ENCODE results near the gene MKI67.

MKI67 gene

DNA sequence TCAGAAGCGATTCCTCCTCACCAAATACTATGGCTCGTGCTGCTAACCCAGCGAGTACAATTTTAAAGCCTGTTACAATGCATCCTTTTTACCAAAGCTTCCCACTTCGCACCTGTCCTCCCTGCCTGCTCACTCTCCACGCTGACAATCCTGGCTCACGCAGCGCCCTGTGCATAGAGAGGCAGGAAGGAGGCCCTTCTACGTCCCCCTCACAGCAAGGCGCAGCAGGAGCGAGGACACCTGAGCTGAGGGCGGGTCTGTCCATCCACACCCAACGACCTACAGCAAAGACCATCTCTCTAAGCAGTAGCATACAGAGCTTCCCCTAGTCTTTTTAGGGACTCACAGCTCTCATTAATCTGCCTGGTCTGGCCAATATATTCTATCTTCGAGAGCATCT is 46.0 kb downstream of the MKI67 start:
- no peak for FAIRE-seq

DNA sequence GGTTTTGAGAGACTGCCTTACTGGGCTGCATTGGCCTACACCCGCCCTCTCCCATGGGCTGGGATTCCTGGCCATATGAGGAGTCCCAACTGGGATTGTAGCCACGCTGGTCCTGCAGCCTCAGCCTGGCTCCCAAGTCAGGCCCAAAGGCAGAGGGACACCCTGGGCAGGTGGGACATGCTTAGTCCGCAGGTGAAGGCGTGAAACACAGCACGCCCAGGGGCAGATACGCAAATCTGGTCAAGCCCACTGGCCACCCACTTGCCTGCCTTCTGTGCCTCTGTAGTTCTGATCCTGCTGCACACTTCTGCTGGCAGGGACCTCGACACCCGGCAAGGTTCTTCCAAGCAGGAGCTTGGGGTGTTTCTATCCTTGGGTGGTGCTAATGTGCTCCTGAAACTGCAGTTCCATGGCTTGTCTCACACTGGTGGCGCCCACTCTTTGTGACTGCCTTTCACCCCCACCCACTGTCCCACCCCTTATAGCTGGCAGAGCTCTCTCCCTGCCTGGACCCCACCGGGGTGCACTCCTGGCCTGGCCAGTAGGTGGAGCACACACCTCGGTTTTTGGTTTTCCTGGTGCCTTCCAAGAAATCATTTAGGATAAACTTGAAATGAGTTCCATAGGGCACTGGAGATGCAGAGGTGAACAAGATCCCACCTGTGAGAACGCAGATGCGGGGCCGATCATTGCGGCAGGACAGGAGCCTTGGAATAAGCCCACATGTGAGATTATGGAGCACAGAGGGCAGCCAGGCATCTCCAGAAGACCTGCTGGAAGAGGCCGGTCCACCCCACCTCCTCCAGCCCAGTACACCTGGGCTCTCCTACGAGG is 47.9 kb downstream of the MKI67 start:
- FAIRE-seq: no peak

DNA sequence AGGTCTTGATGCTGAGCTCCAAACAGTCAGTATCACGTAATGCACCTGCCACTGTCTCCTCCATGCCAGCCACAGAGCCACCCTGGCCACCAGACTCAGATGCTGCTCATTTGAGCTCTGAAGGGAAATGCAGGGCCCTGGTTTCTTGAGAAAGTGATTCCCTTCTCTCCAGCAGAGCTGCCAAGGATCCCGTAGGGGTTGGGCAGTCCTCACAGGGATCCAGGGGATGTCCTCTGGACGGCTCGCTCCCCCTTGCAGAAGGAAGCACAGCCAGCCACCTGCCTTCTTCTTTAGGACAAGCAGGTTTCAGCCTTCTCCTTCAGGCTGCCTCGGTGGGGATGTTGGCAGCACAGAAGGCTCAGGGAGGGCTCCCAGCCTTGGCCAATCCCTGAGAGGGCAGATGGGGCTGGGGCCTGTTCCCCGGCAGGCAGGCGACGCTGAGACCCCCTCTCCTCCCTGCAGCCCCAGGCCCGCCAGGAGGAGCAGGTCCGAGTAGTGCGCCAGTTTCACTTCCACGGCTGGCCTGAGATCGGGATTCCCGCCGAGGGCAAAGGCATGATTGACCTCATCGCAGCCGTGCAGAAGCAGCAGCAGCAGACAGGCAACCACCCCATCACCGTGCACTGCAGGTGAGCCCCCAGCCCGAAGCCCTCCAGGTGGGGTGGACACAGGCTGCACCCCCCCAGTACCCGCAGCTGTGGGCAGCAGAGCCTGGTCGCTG is 48.9 kb downstream of the MKI67 start:
- no peak for FAIRE-seq

DNA sequence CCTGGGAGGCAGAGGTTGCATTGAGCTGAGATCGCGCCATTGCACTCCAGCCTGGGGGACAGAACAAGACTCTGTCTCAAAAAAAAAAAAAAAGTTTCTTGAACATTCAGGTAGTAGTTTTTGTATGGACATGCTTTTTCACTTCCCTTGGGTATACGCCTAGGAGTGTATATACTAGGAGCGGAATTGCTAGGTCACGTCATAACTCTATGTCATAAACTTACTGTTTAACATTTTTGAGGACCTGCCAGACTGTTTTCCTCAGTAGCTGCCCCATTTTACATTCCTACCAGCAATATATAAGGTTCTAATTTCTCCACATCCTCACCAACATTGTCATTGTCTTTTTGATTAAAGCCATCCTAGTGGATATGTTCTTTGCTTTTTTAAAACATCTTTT is 51.6 kb downstream of the MKI67 start:
- FAIRE-seq: no peak

DNA sequence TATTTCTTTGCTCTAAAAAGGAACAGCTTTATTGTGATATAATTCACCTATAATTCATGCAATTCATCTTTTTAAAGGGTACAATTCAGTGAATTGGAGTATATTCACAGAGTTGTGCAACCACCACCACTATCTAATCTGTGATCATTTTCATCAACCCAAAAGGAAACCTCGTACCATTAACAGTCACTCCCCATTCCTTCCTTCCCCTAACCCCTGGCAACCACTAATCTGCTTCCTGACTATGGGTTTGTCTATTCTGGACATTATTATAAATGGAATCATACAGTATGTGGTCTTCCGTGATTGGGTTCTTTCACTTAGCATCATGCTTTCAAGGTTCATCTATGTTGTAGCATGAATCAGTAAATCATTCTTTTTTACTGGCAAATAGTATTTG is 52.3 kb downstream of the MKI67 start:
- no peak for FAIRE-seq

DNA sequence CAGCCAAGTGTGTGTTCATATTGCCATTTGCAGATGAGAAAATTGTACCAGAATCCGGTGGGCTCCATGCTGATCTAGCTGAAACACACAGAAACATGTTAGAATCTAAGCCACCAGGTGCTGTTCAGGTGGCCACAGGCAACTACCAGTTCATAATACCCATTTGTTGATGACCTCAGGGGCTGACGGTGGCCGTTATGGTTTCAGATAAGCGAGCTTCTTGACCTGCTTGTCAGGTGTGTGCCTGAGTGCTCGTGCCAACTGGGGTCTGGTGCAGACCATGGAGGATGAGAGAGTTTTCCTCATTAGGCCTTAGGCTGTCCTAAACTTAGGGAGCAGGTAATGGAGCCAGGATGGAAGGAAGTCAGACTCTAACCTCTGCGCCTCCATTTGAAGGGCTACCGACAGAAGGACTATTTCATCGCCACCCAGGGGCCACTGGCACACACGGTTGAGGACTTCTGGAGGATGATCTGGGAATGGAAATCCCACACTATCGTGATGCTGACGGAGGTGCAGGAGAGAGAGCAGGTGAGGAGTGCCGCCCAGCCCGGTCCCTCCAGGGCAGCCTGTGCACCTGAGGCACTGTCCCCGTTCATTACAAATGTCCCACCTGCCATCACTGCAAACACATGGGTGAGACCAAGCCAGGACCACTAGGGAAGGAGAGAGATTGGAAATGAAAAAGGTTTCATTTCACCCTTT is 53.1 kb downstream of the MKI67 start:
- FAIRE-seq: no peak

DNA sequence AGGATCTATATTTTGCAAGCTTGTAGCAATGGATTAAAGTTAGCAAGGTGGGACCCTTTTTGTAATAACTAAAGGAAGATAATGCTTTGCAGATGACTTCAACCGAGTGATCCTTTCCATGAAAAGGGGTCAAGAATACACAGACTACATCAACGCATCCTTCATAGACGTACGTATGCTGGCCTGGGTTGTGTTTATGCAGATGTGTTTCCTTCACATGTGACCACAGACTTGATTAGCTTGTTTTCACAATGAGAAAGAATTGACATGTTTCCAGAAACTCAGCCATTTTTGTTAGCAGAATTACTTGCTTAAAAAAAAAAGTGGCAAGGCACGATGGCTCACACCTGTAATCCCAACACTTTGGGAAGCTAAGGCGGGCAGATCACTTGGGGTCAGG is 54.2 kb downstream of the MKI67 start:
- no peak for FAIRE-seq

DNA sequence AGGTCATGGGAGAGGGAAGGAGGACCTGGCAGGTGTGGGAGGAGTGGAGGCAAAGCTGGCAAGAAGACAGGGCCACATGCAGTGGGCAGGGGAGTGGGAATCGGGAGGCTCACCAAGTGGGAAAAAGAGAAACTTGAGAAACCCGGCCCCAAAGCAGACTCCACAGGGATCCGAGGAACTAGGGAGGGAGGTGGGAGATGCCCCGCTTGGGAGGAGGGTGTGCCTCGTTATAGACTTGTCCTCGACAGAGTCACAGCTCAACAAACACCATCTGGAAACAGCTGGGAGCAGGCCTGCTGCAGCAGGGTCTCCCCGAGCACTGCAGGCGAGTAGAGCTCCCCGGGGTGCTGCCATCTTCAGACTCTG is 54.8 kb downstream of the MKI67 start:
- no peak for FAIRE-seq

DNA sequence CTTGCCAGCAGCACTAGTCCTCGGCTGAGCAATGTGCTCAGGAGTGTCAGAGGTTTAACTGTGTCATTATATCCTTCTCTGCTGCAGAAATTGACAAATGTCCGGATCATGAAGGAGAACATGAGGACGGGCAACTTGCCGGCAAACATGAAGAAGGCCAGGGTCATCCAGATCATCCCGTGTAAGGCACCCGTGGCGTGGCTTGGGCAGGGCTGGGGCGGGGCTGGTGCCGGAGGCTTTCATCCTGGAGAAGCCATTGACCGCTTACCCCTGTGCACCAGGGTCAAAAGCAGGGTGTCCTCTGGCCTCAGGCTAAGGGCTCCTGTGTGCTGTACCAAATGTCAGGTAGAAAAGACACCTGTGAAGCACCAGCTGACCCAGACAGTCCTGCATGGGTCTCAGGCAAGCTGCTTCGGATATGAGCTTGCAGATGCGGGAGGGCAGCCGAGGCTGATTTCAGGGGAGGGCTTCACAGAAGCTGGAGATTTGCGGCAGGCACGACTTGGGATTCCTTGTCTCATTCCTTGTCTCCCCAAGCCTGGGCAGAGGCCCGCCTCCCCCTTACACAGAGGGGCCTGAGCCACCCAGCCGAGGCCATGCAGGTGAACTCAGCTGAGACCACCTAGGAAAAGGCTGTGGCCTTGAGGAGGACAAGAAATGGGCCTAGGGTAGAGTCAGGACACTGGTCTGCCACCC is 55.4 kb downstream of the MKI67 start:
- FAIRE-seq: no peak

DNA sequence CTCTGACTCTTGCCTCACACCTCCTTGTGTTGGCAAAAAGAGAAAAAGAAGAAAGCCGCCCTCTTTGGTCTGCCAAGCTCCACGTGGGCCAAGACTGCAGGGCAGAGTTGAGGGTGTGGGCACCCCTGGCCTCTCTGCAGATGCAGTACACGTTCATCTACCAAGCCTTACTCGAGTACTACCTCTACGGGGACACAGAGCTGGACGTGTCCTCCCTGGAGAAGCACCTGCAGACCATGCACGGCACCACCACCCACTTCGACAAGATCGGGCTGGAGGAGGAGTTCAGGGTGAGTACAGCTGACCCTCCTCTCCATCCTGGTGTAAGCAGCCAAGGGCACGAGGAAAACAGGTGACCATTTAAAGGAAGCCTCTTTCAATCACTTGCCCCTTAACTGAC is 56.1 kb downstream of the MKI67 start:
- no peak for FAIRE-seq

DNA sequence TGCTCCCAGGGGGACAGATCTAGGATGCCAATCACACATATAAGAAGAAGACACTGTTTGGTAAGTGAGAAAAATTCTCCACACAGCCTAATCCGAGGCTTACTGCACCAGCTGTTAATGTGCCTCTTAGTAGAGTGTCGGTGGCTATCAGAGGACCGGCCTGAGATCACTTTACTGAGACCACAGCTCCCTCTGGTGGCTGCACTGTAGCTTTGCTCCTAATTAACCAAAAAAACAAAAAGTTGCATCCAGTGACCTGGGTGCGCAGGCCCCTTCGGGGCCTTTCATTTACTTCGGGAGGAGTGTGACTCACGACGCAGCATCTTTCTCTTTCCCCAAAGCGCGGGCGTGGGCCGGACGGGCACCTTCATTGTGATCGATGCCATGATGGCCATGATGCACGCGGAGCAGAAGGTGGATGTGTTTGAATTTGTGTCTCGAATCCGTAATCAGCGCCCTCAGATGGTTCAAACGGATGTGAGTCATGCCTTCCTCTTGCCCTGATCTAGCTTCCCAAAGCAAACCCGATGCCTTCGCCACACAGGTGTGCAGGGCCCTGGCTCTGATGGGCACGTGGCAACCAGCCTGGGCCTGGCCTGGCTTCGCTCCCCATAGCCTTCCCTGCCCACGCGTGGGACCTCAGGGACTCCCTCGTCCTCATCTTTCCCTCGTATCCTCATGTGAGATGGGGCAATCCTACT is 56.7 kb downstream of the MKI67 start:
- peak; percentile 33 for FAIRE-seq

DNA sequence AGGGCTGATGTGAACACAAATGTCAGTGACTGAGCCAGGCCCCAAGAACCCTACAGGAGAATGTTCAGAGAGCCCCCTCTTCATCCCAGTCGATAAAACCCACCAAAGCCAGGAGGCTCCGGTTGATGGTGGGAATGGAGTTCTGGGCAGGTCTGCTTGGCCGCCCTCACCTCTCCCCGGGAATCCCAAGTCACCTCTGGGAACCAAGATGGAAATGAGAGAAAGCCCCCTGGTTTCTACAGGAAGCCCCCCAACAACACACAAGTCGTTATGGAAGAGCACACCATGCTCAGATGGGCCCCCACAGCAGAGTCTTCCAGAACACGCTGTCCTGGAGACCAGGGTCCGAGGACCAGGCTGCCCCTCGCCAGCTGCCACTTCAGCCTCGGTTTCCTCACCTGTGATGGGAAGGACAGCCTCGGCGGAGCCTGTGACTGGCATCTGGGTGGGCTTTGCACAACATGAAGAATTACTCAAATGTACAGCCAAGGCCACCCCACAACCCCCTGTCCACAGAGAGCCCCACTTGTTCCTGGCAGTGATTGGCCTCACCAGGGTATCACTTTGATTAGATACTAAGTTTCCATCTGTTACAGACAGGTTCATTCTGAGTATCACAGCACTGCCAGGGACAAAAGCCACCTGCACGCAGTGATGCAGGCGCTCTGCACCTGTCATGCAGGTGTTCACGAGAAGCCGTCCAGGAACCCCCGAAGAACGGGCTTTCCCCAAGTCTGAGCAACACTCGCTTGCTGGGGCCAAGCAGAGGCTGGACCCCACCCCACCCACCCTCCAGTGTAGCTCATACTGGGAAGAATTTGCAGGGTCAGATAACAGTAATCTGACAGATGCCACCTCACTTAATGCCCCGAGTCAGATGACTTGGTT is 57.6 kb downstream of the MKI67 start:
- no peak for FAIRE-seq

DNA sequence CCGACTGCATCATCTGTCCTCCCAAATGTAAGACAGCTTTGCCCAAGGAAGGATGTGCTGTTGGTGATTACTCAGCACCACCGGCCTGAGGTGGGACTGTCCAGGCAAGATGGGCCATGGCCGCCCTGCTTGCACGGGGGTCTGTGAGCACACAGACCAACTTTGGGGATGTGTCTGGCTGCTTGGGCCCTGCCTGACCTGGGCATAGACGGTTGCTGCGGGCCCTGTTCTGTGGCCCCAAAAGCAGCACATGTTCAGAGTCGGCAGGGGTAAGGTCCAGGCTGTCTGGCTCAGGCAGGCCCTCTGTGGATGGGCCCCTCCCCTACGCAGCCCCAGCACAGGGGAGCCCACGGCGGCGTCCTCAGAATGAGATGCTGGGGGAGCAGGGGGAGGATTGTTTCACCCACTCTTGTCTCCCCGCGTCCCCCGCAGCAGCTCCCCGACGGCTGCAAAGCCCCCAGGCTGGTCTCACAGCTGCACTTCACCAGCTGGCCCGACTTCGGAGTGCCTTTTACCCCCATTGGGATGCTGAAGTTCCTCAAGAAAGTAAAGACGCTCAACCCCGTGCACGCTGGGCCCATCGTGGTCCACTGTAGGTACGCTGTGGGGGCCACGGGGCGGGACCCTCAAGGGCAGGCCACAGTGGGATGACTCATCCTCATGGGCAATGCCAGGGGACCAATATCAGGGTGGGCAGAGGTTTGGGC is 58.4 kb downstream of the MKI67 start:
- no peak for FAIRE-seq

DNA sequence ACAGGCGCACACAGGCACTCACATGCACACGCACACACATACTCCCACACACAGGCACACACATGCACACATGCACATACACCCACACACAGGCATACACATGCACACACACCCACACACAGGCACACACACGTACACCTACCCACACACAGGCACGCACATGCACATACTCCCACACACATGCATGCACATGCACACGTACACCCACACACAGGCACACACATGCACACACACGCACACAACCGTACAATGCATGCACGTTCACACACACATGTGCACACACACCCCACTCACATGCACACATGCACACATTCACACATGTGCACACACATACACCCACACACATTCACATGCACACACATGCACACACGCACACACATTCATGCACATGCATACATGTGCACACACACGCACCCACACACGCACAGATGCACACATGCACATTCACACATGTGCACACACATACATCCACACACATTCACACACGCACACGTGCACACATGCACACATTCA is 59.3 kb downstream of the MKI67 start:
- no peak for FAIRE-seq

DNA sequence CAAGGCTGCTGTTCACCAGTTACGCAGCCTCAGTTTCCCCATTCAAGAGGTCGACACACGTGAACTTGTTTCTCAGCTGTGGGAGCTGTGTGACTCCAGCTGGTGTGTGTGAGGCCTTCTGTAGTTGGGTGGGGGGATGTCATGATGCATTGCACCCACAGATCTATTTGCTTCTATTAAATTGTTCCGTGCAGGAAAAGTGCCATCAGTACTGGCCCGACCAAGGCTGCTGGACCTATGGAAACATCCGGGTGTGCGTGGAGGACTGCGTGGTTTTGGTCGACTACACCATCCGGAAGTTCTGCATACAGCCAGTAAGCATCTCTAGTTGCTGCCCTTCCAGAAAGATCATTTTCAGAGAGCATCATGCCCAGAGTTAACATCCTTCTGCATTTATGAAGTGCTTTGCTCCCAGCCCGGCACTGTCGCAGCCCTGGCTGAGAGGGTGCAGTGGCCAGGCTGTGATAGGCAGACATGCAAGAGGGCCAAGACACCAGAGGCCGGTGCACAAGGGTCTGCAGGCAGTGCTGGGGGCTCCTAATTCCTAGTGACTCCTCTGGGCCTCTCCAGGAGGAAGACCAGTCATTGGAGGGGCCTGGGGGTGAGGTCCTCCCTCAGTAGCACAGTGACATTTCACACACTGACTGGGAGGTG is 60.2 kb downstream of the MKI67 start:
- FAIRE-seq: no peak

DNA sequence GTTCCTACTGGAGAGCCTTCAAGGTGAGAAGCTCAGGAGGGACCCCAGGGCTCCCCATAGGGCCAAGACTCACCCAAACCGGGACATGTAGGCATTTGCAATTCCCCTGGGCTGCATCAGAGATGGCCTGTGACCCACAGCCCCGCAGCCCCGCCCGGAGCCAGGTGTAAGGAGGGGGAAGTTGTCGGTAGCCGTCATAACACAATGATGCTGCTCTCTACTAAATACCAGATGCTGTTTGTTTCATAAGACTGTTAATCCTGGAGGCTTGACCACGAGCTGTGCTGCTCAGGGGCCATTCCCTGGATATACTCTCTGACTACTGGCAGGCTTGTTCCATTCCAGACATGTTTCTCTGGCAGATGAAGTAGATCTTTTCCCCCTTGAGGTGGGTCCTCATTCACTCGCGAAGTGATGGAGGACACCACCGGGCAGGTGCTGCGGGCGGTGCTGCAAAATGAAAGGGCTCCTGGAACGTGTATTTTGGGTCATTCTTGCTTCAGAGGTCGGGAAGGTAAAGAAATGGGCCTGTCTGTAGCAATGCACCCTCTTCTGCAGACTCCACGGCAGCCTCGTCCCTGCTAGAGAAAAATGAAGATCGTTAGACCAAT is 61.1 kb downstream of the MKI67 start:
- no peak for FAIRE-seq

DNA sequence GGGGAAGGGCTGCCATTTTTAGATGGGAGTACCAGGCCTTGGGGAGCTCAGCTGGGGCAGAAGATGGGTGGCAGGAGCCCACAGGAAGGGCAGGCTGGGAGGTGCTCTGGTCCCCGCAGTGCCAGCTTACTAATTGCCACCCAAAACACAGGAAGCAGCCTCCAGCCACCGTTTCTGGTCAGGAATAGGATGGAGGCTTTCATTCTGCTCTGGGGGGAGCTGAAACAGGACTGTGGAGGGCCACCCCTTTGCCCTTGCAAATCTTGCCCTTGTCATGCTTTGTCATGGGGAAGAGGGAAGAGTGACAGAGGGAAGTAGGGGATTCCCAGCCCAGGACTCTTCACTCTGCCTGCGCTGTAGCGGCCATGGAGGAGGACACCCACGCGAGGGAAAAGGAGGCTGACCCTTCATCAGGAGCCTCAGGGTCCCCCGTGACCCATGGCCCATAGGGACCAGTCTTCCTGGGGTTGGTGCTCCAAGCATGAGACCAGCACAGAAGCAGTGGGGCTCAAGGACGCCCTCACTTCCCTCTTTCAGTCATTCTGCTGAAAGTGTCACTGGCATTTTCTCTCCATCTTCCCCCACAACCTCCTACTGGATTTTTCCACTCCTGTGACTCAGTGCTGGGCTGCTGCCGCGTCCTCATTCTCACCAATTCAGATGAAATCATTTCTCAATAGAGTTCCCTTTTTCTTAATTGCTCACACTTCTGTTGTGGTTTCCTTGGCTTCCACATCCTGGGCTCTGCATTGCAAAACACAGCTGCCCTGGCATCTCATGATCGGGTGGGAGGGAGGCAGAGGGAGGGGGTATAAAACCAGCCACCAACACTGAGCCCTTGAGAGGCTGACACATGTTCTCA is 61.9 kb downstream of the MKI67 start:
- FAIRE-seq: no peak

DNA sequence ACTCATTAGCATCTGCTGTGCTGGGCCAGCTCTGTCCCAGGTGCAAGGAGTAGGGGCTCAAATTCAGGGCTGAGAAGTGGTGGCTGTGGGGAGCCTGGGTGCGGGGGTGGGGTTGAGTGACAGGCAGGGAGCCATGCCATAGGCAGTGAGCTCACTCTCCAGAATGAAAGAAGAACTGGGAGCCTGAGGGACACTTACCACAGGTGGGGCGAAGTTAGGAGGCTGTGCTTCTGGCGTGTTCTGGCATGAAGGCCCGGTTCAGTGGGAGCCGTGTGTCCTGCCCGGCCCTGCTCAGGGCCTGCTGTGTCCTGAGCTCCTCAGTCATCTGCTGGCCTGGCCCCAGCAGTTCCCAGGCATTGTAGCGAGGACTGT is 62.5 kb downstream of the MKI67 start:
- no peak for FAIRE-seq

Data from endometrium (tissue), 2 donors.